Cerebellar cortex (tissue), 1 donor: ENCODE data around the gene EVA1B.

Experiments used
- DNase-seq: peaks from one replicate; pipeline ENCODE4 v3.0.0-alpha.2; 2015; ENCODE audit warnings: low spot score

EVA1B gene, protein sequence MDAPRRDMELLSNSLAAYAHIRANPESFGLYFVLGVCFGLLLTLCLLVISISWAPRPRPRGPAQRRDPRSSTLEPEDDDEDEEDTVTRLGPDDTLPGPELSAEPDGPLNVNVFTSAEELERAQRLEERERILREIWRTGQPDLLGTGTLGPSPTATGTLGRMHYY

DNA sequence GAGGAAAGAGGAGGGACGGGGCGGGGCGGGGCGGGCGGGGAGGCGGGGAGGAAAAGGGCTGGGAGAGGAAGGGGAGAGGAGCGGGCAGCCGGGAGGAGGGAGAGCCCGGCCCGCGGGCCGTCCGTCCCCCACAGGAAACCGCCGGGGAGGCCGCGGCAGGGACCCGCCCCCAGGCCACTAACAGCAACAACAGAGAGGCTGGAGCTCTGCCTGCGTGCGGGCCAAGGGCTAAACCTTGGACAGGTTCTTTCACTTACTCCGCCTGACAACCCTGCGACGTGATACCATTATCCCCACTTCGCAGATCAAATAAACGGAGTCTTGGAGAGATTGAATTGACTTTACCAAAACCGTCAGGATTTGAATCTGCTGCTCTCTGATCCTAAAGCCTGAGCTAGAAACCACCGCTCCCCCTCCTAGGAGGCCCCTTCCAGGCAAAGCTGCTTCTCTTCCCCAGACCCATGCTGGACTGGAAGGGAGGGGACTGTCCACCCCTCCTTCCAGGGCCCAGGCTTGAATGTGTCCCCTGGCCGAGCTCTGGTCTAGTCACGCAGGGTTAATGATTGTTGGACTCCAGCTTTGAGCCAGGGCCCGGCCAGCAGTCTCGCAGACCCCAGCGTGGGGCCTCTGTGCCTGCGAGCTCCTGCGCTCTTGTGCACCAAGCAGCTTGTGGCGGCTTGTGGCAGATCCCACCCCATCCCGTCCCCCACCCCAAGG, at the start of gene EVA1B:
EVA1B (minus strand) TSS at position 10 of the 717 bp plus-strand sequence. CDS start 608 bp downstream, outside the sequence.
- DNase-seq, result no peak

DNA sequence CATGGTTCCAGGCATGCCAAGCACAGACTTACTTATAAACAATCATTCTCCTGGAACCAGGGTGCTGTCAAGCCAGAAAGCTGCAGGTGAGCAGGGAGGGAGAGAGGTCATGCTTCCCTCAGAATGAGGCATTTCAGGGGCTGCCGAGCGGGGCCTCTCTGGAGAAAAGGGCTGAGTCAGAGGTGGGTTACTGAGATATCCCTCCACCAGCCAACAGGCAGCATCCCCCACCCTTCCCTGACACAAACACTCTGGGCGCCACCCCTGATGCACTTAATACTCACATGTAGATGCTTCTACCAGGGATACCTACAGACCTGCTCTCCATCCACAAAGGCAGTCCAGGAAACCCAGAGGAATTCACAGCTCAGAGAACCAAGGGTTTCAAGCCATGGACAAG, 49.2 kb upstream of the EVA1B start:
- no peak for DNase-seq

DNA sequence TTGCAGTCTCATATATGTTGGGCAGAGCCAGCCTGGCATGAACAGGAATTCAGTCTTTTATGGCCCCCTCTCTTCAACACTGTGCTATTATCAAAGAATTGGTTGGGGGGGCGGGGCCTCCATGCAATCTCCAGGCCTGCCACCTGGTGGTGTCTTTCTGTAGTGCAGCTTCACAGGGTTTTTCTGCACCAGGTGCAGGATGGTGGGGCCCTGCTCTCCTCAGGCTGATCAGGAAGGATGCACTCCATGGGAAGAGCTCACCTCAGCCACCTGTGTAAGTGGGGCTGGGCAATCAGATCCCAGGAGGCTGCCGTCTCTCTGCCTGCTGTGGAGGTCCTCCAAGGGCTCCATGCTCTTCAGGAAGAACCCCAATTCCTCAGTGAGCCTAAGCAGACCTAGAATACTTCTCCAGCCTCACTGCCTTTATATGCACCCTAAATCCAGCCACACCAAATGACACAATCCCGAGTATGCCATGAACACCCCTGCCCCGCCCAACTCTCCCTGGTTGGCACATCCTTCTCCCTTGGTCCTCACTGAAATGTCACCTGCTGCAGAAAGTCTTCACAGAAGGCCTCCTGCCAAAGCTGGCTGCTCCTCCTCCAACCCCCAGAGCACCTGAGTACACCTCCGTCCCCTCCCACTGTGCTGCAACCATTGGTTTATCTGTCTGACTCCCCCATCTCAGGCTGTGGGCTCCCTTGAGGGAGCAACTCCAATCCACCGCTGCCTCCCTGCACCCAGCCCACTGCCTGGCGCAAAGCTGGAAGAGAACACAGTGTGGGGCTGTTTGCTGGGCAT, 45.8 kb upstream of the EVA1B start:
- peak; percentile 76 for DNase-seq

DNA sequence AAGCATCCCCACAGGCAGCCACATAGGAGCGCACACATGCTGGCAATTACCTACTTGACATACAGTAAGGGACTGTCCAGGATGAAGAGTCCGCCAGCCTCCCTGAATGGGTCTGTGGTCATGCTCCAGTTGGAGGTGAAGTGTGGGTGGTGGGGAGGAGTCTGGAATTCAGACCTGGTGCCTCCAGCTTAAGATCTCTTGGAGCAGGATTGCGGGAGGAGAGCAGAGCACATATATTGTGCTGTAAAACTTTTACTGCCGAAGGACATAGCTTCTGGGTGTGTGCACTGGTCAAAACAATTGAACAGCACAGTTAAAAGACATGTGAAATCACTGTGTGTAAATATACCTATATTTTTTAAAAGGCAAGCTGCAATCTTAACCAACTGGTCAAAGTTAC, 44.4 kb upstream of the EVA1B start:
- DNase-seq, result no peak

DNA sequence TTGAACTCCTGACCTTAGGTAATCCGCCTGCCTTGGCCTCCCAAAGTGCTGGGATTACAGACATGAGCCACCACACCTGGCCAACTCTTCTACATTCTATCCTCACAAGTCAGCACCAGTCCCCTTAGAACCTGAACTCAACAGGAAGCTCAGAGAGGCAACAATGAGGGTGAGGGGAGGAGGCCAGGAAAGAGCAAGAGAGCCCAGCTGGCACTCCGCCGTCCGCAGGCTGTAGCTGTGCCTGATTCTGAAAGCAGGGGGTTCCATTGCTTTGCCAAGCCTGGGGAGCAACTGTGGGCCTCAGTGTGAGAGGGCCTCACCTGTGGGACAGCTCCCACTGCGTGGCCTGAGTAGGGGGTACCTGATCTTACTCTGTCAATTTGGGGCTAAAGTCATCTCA, 43.6 kb upstream of the EVA1B start:
- DNase-seq, result no peak

DNA sequence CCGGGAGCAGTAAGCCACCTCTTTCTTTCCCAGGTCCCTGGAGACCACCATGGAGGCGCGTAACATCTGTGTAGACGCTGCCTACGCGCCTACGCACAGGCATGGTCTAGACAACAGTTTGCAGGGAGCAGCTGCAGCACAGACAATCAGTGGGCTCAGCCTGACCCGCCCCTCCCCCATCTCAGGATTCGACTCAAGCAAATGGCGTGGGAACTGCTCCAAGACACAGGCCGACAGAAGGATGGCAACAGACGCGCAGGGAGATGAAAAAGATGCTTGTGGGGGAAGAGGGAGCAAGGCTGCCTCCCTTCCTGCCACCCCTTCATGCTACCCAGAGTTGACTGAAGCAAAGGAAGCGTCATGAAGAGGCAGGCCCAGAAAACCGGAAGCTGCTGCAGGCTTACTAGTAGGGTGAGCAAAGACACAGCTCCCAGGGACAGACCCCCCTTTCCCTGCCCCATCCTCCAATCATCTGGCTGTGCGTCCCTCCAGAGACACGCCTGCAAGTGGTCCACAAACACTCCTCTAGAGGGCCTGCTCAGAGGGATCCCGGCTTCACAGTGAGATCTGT, 42.7 kb upstream of the EVA1B start:
- DNase-seq, result peak; percentile 87

DNA sequence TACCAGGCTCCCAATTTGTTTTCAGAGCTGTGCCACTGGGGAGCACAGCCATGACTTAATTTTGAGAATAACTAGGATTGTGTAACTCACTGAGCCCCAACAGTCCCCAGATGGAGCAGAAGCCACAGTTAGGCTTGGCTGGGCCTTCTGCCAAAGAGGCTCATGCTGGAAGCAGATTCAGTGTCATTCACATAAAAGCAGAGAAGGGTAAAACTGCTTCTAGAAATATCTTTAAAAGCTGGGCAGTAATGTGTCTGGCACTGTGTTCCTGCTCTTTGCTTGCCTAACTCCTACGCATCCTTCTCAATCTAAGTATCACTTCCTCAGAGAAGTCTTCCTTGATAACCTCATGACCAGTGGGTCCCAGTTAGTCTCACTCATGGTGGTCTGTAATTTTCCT, 41.9 kb upstream of the EVA1B start:
- DNase-seq, result peak; percentile 89

DNA sequence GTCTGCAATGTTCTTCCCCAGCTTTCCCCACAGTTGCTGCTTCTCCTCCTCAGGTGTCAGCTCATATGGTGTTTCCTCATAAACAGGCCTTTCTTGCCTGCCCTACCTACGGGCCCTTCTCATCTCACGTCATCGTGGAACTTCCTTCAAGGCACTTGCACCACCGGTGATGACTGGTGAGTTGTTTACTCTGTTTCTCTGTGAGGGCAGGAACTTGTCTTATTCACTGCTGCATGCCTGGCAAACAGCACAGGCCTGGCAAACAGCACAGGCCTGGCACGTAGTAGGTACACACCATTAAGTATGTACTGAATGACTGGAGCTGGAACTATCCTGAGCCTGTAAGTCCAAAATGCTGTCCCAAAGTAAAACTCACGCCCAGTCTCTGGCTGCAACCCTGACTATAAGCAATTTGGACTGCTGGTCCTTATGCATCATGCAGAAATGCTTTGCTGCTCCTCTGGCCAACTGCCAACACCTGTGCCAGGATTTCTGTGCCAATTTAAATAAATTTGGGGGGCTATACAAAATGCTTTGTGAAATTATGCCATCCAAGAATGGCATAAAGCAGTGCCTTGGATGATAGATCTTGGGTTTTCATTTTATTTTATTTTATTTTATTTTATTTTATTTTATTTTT, 36.6 kb upstream of the EVA1B start:
- no peak for DNase-seq

DNA sequence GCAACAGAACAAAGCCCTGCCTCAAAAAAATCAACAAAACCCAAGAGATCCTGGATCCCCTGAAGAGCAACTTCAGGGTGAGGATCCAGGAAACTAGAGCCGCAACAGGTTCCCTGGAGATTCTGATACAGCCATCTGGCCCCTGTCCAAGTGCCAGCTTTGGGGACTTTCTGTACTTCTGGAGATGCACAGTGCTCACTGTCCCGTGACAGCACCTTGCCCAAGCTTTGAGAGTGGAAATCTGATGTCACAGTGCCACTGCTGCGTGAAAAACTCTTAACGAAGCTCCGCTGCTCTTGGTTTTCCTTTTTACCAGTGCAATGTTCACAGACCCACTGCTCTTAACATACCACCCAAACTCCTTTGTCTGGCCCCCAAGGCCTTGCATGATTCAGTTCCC, 35.9 kb upstream of the EVA1B start:
- no peak for DNase-seq

DNA sequence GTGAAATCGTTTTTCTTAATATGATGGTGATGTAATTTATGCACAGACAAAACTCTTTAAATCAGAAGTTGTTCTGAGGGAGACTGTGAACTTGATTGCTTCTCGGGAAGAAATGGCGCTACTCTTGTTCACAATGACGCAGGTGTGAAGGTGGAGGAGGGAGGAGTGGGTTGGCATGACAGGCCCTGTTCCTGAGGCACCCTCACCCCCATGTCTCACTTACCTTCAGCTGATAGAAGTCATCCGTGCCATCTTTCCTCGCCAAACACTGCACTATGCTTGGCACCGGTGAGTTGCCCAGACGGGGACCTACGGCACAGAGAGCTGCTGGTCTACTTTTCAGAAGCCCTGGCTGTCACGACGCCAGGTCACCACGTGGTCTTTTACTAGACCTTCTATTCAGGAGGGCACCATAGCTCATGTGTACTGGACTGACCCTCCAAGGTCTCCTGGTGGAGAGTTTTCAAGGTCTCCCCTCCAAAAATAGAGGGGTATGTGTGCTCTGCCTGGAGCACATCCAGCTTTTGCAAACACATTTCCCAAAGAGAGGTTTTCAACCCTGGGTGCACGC, 35.2 kb upstream of the EVA1B start:
- no peak for DNase-seq

DNA sequence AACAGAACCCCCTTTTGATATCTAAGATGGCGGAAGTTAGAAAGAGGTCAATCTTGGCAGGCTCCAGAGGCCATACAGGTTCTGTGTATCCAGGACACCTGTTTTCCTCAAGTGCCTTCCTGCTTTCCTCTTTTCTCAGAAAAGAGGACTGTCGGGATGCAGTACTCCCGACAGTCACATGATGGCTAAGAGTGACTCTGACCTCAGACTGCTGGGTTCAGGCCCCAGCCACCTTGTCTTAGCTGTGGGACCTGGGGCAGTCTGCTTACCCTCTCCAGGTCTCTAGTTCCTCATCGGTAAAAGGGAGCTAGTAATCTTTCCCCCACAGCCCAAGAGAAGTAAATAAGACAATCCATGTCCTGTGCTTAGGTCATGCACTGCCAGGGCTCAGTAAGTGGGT, 32.4 kb upstream of the EVA1B start:
- DNase-seq, result no peak

DNA sequence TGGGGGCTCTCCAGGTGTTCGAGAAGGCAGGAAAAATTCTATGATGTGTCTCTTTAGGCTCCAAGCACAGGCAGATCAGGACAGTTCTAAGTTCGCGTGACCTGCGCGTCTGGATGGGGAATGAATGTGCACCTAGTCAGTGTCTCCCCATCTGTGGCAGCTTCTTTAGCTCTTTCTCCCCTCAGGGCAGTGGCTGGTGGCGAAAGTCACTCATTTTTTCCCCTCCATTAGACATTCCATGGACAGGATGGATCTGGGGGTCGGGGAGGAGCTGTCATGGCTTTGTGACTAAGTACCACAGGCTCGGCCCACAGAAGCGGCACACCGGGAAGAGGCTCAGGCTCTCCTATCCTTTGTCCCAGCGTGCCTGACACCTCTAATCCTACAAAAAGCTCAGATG, 31.0 kb upstream of the EVA1B start:
- DNase-seq, result no peak

DNA sequence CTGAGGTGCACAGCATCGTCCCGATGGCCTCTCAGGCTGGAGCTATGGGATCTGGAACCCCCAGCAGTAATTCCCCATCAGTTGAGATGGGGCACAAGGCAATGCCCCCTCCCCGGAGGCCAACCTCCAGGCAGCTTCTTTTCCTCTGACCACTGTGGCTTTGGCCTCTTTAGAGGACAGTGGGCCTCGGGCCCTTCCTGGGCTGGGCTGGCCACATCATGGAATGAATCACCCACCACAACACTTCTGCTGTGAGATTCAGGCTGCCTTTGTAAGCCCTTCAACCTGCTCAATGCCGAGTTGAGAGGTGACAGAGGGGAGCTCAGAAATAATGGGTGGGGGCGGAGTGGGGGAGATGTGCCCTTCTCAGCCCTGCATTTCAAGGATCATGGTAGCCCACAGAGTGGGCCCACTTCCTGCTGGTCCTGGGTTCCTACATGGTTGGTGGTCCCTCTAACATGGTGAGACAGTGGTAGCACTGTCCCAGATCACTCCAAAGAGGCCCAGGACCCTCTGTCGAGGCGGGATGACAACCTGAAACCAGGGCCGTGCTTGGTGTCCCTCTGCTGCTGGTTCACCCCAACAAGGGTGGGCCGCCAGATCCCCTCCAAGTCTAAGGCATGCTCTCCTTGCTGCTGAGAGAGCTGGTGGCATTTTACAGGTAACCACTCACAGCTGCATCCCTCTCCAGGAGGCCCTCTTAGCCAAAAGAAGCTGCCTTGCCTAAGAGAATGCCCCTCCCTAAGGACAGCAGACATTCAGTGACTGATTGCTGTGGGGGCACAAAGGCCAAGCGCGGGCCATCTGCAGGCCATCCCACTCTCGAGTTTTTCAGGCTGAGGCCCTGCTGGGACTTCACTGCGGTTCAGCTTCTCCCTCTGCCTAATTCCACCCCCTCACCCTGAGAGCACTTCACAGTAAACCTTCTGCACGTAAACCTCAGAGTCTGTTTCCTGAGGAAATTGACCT, 29.7 kb upstream of the EVA1B start:
- no peak for DNase-seq

DNA sequence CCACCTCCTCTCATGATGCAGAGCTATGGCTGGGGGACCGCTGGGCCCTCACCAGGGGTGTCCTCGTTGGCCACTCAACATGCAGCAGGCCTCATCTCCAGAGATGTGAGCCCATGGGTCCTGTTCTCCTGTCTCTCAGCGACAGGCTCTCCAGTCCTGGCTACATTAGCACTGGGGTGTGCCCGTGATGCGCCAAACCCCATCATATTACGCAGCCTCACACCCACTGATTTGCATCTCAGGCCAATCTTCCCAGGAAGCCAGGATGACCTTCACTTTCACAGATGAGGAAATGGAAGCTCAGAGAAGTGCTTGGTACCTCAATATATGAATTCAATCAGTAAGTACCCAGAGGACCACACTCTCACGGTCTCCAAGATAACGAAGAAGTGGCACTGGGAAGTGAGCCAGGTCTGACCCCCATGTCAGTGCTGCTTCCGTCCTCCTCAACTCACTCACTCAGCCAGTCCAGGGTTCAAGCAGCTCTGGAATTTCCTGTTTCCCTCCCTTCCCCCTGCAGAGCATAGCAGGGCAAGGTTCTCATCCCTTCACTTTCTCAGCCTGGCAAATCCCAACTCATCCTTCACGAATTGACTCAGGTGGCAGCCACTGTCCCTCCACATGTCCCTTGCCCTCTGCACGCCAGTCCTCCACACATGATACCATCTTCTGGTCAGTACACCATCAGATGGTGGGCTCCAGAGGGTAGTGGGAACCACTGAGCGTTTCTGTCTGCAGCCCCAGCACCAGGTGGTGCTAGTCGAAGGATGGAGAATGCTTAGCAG, 28.9 kb upstream of the EVA1B start:
- DNase-seq, result no peak

DNA sequence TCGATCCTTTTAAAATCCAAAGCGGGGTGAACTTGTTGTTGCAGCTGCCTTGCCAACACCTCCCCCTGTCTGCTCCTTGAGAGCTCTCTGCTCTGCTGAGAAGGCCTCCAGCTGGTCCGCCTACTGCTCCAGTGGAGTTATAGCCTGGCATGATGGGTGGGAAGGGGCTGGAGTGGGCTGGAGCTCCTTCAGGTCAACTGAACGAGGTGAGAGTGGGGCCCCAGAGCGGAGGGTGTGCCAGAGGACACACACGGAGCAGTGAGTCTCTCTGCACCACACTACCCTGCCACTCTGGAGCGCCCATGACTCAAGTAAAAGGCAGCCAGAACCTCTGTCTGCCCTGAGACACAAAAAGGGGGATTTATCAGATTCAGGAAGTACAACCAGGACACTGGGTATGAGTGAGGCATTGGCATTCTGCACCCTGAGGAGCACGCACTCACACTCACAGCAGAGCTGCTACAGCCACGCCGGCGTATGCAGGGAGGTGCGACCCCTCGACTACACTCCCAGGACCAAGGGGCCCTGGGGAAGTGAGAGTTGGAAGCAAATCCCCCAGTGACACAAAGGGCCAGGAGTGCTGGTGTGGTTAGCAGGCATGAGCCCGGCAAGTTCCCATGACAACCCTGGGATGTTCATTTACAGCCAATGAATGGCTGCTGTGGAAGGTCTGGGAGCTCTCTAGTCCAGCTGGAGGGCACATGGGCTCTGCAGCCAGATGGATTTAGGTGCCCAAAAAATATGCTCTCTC, 28.0 kb upstream of the EVA1B start:
- DNase-seq, result no peak

DNA sequence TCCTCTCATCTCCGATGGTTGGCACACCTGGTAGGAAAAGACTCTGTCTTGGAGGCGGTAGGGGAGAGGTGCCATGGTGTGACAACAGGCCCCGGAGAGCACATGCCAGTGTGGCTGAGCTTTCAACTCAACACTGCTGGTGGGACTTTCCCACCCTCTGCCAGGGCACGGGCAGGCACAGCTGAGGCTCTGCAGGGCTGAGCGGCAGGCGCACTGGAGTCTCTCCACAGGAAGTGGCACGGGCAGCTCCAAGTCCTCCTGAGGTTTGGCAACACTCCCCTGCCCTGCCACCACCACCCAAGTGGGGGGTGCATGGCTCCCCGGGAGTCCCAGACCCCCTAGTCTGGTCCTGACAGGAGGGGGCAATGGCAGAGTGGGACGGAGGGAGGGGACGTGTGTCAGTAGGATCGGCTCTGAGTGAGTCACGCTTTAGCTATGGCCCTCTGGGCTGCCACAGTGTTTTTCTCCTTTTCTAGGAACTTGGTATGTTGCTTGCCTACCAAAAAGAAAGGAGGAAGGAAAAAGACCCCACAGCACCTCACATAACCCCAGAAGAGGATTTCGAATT, 27.3 kb upstream of the EVA1B start:
- DNase-seq, result no peak

DNA sequence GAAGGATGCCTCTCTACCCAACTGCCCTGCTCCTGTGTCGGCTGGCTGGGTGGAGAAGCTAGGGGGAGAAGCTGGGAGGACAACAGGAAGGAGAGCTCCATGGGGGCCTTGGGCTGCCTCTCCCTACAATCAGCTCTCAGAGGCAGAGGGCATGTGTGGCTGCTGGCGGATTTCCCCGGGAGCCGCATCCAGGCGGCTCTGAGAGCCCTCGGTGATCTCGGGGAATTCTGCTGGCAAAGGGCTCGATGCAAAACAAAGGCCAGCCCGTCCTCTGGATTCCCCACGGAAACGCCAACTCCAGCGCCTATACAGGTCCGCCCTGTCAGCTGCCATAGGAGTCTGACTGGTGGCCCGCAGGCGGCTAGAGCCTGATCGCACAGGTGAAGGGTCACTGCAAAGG, 26.4 kb upstream of the EVA1B start:
- DNase-seq, result no peak

DNA sequence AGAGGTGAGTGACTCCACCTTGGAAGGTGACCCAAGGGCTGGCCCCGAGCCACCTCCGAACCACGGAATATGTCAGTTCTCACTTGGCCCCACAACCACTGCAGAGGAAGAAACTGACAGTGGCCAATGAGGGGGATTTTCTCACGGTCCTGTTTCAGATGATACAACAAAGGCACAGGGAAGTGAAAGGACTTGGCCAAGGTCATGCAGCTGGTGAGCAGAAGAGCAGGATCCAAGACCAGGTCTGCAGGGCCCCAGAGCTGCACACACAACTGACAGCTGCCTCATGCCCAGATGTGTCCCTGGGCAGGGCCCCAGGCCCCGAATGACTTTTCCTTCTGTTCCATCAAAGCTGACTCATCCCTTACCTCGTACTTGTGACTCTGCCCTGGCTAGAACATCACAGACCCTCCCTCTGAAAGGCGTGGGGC, 25.8 kb upstream of the EVA1B start:
- no peak for DNase-seq
